ENCODE results near the gene SYT7. TPM values are rescaled to one million over a fixed set of nuclear protein-coding genes. Genes with fewer than 3 reads are reported as not detected.

Gene SYT7
- total RNA-seq, 1 donor from 2014 or later, result 1.8 TPM

DNA sequence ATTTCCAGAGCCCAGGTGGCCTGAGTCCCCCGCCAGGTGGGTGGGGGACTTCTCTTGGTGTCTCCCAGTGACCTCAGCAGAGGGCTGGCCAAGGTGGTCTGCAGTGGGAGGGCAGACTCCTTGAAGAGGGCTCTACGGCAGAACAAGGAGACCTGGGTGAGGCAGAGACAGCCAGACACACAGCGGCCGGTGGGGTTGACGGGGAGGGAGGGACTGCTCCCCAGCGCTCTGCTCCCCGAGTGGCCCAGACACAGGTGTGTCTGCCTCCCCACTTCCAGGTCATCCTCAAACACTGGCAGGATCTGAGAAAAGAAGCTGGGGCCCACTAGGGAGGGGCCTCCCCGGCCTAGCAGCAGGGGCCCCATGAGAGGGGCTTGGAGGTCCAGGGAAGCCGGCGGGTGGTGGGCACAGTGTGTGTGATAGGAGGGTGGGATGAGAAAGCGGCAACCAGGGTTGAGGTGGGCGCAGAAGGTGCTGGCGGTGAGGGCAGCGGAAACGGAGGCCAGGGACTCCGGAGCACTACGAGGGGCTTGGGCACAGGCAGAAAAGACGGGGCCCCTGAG, 30.1 kb downstream of the SYT7 start:
- intact Hi-C loops (cut with DNase I), result no loop called here
- Histone ChIP-seq H3K4me1 (peaks cover 0 to 3% of the 10 kb centered on the region in 2 donors), H3K27me3 (peaks cover 5% of the 10 kb centered on the region), H3K9me3 (no peaks in the 10 kb centered on the region), H3K27ac (no peak overlapping the region), H3K4me3 (no peak overlapping the region), H3K36me3 (no peaks in the 10 kb centered on the region)
- no peak for TF ChIP-seq CTCF (IDR thresholded peaks at IDR 0.05)
- no peak for DNase-seq (ENCODE audit: low spot score in 2 of 2)

DNA sequence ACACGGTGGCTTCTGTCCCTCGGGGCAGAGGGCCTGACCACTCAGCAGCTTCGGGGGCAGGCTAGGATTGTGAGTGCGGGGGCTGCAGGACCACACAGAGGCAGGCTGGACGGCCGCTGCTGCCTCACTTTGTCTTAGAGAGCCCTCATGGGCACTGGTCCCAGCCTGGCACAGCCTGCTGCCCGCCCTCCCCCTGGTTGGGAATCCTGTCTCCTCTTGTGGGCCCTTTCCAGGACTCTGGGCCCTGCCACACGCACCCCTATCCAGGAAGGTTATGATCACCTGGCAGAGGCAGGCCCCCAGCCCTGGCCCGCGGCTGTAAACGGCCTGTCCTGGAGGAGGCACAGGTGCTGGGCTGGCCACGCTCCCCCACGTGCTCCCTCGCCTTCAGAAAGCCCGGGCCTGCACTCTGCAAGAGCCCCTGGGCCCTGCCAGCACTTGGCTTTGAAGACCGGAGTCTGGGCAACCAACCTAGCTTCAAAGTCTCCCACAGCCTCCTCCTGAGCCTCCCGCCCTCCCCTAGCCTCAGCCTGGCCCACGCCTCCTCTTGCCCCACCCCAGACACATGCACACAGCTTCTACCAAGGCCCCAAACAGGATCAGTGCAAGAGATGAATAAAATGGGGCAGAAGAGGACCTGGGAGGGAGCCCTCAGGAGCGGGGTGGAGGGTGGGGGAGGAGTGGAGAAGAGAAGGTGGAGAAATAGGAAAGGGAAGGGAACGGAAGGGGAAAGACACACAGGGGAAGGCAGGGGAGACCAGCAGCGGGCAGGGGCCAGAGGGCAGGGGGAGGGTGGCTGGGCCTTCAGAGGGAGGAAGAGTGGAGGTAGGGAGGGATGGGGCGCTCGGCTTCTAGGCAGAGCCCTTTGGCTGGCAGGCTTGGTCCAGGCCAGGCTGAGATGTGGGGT, 31.0 kb downstream of the SYT7 start:
- H3K9me3 ChIP-seq, result no peaks in the 10 kb centered on the region
- DNase-seq (ENCODE audit: low spot score in 2 of 2), result no peak
- no peaks in the 10 kb centered on the region for H3K36me3 ChIP-seq
- H3K4me3 ChIP-seq, result no peak overlapping the region
- H3K4me1 ChIP-seq, result no peaks in the 10 kb centered on the region
- no peak for TF ChIP-seq CTCF (IDR thresholded peaks at IDR 0.05)
- intact Hi-C loops (cut with DNase I), result no loop called here
- H3K27ac ChIP-seq, result no peak overlapping the region
- no peaks in the 10 kb centered on the region for H3K27me3 ChIP-seq

DNA sequence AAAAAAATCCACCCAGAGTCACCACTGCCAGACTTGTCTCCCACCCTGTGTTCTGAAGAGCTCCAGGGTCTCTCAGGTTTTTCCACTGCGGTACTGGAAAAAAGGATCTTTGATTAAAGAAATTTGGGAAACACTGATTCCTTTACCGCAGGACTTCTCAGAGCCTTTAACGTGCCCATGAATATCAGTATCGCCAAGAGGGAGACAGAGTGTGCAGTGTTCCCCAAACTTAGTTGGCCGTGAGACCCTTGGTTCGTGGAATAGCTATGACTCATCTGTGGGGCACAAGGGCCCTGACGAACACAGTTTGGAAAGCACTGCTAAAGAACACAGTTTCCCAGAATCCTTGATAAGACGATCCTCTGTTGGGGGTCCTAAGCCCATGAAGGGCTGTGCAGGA, 31.7 kb downstream of the SYT7 start:
- H3K4me3 ChIP-seq, result no peak overlapping the region
- no peak overlapping the region for H3K27ac ChIP-seq
- no peaks in the 10 kb centered on the region for H3K36me3 ChIP-seq
- intact Hi-C loops (cut with DNase I), result no loop called here
- no peaks in the 10 kb centered on the region for H3K9me3 ChIP-seq
- no peaks in the 10 kb centered on the region for H3K27me3 ChIP-seq
- no peak for DNase-seq (ENCODE audit: low spot score in 2 of 2)
- H3K4me1 ChIP-seq, result no peaks in the 10 kb centered on the region
- no peak for TF ChIP-seq CTCF (IDR thresholded peaks at IDR 0.05)

DNA sequence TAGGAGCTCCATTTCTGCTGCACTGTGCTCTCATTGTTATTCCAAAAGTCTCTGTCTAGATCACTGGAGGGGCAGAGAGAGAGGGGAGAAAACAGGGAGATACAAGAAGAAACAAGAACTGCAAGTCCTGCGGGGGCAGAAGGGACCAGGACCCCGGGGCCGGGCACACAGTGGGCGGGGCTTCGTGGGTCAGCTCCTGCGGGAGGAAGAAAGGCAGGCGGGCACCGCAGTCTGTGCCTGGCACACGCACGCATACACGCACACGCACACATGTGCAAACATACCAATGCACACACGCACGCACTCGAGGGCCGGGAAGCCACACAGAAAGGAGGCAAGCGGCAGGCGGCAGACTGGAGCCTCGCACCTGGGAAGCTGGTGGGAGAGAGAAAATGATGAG, 33.6 kb downstream of the SYT7 start:
- H3K4me1 ChIP-seq, result no peaks in the 10 kb centered on the region
- intact Hi-C loops (cut with DNase I), result no loop called here
- no peaks in the 10 kb centered on the region for H3K36me3 ChIP-seq
- no peak overlapping the region for H3K4me3 ChIP-seq
- no peaks in the 10 kb centered on the region for H3K27me3 ChIP-seq
- no peak for TF ChIP-seq CTCF (IDR thresholded peaks at IDR 0.05)
- H3K27ac ChIP-seq, result no peak overlapping the region
- no peak for DNase-seq (ENCODE audit: low spot score in 2 of 2)
- no peaks in the 10 kb centered on the region for H3K9me3 ChIP-seq

- Histone ChIP-seq H3K4me3 (no peak overlapping the region), H3K27ac (no peak overlapping the region), H3K36me3 (no peaks in the 10 kb centered on the region), H3K9me3 (no peaks in the 10 kb centered on the region), H3K4me1 (no peaks in the 10 kb centered on the region), H3K27me3 (no peaks in the 10 kb centered on the region)
- intact Hi-C loops (cut with DNase I), result no loop called here
- no peak for DNase-seq (ENCODE audit: low spot score in 2 of 2)
- TF ChIP-seq CTCF (IDR thresholded peaks at IDR 0.05), result no peak
These were observed 34.2 kb downstream of the SYT7 start for GRCh38 chr11:61546663-61547062.

Data from ascending aorta (tissue), 2 donors.